Fibroblast of the aortic adventitia (primary cell): Measurements from ENCODE around the gene RCVRN. TPM values are rescaled to one million over a fixed set of nuclear protein-coding genes. Genes with fewer than 3 reads are reported as not detected.

Source experiments
- total RNA-seq: library from RNA; depleted of rRNA; stranded (reverse); fragments of >200 nt; gene quantifications from 2 replicates; pipeline ENCODE4 v1.2.3, GENCODE V29; 2012; ENCODE audit warnings: low replicate concordance

RCVRN gene
- total RNA-seq, 1 donor, result not detected

Other genes with a start within 250 kb of the RCVRN start
- not detected in 2 replicates for gene DHRS7C, start 113.7 kb downstream of the RCVRN start, total RNA-seq
- not detected in 2 replicates for gene GSG1L2, start 83.2 kb downstream of the RCVRN start, total RNA-seq
- 0.16 TPM in 1 of 2 replicates, not detected in the other for gene GLP2R, start 79.3 kb downstream of the RCVRN start, total RNA-seq